Right lobe of liver (tissue), 4 donors: ENCODE data around the gene FOXP3.

Experiments
- POLR2A ChIP-seq: fragments of 450-650 bp; IDR thresholded peaks from one replicate; pipeline ENCODE4 v1.6.1; 2017; ENCODE audit warnings: antibody characterized with exemption, mild to moderate bottlenecking
- TF ChIP-seq, protein P1 (sequence below), 4 donors: fragments of 200-600 bp in 3 of 4; fragments of 450-650 bp in 1 of 4; IDR thresholded peaks; one replicate each; pipeline versions ENCODE4 v1.5.1 to v1.8.0; 2016 to 2022; ENCODE audit warnings: antibody characterized with exemption in 4 of 4, mild to moderate bottlenecking in 2 of 4
- donor health status: DM: no; HTN: no; CAD: no.
- donor health status: DM: no; HTN: no; CAD: no.
- donor health status: DM: no; HTN: yes; CAD: no.

GRCh38 chrX:49270249-49270921, 5.9 kb upstream of the FOXP3 start:
- TF ChIP-seq, protein P1, sequence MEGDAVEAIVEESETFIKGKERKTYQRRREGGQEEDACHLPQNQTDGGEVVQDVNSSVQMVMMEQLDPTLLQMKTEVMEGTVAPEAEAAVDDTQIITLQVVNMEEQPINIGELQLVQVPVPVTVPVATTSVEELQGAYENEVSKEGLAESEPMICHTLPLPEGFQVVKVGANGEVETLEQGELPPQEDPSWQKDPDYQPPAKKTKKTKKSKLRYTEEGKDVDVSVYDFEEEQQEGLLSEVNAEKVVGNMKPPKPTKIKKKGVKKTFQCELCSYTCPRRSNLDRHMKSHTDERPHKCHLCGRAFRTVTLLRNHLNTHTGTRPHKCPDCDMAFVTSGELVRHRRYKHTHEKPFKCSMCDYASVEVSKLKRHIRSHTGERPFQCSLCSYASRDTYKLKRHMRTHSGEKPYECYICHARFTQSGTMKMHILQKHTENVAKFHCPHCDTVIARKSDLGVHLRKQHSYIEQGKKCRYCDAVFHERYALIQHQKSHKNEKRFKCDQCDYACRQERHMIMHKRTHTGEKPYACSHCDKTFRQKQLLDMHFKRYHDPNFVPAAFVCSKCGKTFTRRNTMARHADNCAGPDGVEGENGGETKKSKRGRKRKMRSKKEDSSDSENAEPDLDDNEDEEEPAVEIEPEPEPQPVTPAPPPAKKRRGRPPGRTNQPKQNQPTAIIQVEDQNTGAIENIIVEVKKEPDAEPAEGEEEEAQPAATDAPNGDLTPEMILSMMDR (IDR thresholded peaks at IDR 0.05), result no peak
- TF ChIP-seq POLR2A, result no peak
